Suprapubic skin (tissue), 3 donors: ENCODE results near the gene RAPGEF4.

Experiments
- CTCF ChIP-seq, 2 donors: fragments of 200-600 bp in 1 of 2; fragments of 450-650 bp in 1 of 2; sonication (generic) in 1 of 2; IDR thresholded peaks; one replicate each; pipeline ENCODE4 v1.5.1; 2016 to 2019; ENCODE audit warnings: antibody characterized with exemption in 2 of 2, mild to moderate bottlenecking in 1 of 2, moderate library complexity in 1 of 2
- EP300 ChIP-seq: sonication (generic); formaldehyde crosslinking; IDR thresholded peaks from one replicate; pipeline ENCODE4 v1.6.1; 2017; ENCODE audit warnings: antibody characterized with exemption

- TF ChIP-seq CTCF (IDR thresholded peaks at IDR 0.05) (no peak), EP300 (no peak)
Measured at GRCh38 chr2:172775319-172775718, 39.7 kb downstream of the RAPGEF4 start.
